Stimulated activated CD4-positive, alpha-beta T cell treated with anti-CD3 and anti-CD28 coated beads, Interleukin-4, amount 100 ng/mL, for 1 hour (primary cell): ENCODE data around the gene FAM72A.
"Not testable (repeated sequence)": the region's sequence is repeated elsewhere in the genome, so short reads cannot be mapped to it uniquely, and the experiment has no call there.

Experiments
- DNase-seq: peaks from one replicate; pipeline ENCODE4 v3.0.0-alpha.2; 2020

Gene FAM72A

GRCh38 chr1:206202789-206203363 lies at the start of gene FAM72A:
FAM72A (minus strand) TSS chr1:206202839; CDS start chr1:206202025, 814 bp downstream.
- DNase-seq = peak; percentile 92

GRCh38 chr1:206250953-206251681 lies 48.5 kb upstream of the FAM72A start:
- DNase-seq = not testable (repeated sequence)

DNA sequence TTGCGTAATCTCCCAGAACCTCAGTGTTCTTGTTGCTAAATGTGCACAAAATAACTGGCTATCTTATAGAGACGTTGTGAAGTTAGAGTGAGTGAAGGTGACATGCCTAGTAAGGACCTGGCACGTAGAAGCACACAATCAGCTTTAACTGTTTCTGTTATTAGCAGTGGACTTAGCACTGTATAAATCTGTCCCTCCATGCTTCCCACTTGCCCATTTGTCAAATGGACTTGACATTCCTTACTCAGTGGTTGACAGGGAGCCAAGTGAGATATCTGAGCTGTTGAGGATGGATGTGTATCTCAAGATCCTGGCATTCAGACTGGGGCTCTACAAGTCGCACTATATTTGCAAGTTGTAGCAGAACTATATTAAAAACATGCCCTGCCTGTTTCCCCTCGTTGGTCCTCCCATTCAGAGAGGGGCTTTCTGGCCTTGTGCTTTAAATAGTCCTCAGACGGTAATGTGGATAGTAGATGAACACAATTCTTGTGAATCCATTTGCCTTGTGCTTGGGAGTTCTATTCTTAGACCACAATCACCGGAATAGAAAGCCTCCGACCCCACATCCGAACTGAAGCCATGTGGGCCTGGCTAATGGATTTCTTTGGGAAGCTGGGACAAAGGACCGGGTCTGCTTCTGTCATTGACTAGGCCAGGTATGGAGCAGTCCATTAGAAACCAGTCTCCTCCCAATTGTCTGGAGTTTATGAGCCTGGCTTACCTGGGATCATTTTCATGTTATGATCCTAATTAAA lies 43.7 kb upstream of the FAM72A start:
- not testable (repeated sequence) for DNase-seq

DNA sequence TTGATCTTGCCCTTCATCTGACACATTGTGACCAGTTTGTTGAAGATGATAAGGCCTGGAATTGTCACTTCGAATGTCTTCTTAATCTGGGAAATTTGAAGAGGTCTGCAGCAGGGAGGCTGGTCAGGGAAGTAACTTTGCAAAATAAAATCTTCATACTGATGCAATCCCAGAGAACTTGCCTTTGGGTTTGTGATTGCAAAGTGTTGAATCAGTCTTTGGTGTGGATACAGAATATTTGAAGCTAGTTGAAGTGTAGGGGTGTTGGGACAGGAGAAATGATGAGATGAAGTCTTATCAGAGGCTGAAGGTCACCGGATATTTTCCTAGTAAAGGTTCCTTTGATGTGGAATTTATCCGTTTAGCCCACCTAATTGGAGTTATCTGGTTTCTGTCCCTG lies 42.8 kb upstream of the FAM72A start:
- not testable (repeated sequence) for DNase-seq

- not testable (repeated sequence) for DNase-seq
These were observed 40.7 kb upstream of the FAM72A start for GRCh38 chr1:206243335-206243734.

- not testable (repeated sequence) for DNase-seq
These were observed 37.6 kb upstream of the FAM72A start for GRCh38 chr1:206240288-206240687.

DNA sequence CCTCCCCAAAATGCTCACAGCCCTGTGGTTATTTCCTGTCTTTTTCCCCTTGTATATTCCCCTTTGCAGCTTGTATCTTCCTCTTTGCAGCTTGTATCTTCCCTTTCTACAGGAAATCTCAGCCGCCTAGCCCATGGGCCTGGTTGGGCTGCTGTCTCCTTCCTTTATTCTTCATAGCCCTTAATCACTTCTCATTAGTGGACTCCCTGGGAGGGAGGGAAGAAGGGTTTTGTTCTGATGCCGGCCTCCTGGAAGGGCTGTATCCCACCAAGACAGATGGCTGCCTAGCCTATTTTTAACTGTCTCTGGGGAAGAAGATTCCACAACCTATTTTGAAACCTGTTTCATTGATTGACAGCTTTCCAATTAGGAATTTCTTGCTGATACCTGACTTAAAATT lies 32.6 kb upstream of the FAM72A start:
- not testable (repeated sequence) for DNase-seq

- DNase-seq = not testable (repeated sequence)
These were observed 31.7 kb upstream of the FAM72A start for GRCh38 chr1:206234189-206234916.

- not testable (repeated sequence) for DNase-seq
These were observed 30.5 kb upstream of the FAM72A start for GRCh38 chr1:206232970-206233645.

DNA sequence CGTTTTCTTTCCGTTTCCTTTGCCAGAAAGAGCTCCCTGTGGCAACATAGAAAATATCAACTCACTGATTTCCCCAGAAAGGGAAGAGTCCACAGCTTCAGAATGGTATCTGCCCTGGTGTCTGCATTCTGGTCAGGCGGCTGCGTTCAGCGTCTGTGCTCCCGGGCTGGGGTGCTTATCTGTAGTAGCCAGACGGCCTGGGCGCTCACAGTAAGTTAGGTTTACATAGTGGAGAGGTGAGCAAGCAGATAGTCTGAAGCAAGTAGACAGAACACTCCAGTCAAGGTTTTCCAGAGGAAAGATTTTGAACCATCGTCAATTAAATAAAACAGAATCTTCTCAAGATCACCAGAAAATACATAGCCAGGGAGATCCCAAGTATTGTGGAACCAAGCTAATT lies 29.4 kb upstream of the FAM72A start:
- DNase-seq = not testable (repeated sequence)

- DNase-seq = not testable (repeated sequence)
These were observed 26.6 kb upstream of the FAM72A start for GRCh38 chr1:206229286-206229685.

GRCh38 chr1:206226886-206227285 lies 24.2 kb upstream of the FAM72A start:
- DNase-seq = not testable (repeated sequence)

DNA sequence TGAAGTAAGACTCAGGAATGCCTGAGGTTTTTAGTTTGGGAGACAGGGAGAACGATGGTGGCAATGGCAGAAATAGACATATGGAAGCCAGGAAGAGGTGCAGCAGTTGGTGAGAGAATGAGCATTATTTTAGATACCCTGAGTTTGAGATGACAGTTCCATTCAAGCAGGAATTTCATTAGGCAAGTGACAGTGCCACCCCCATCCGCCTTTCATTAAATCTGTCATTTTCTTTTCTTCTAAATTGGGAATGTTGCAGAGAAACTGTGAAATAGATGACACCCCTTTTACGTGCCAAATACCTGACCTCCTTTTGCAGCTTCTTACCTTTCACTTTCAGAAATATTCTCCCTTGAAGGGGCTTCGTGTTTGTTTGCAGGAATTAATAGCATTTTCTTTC lies 22.7 kb upstream of the FAM72A start:
- not testable (repeated sequence) for DNase-seq

GRCh38 chr1:206224190-206224776 lies 21.6 kb upstream of the FAM72A start:
- DNase-seq = not testable (repeated sequence)

GRCh38 chr1:206221585-206221984 lies 18.9 kb upstream of the FAM72A start:
- not testable (repeated sequence) for DNase-seq

- not testable (repeated sequence) for DNase-seq
These were observed 17.8 kb upstream of the FAM72A start for GRCh38 chr1:206220332-206221000.

GRCh38 chr1:206219514-206220331 lies 17.1 kb upstream of the FAM72A start:
- DNase-seq = not testable (repeated sequence)

- DNase-seq = not testable (repeated sequence)
These were observed 16.1 kb upstream of the FAM72A start for GRCh38 chr1:206218765-206219164.

GRCh38 chr1:206218285-206218684 lies 15.6 kb upstream of the FAM72A start:
- DNase-seq = not testable (repeated sequence)
